HG02763 (cell line): ENCODE data around the gene DPM1.

Experiments used
- ATAC-seq: cut with Tn5 transposase; IDR thresholded peaks from one replicate; pipeline ENCODE4 v1.9.1; 2021; ENCODE audit warnings: mild to moderate bottlenecking, moderate library complexity; ENCODE audit not compliant: unreplicated experiment

DPM1 gene

GRCh38 chr20:50931306-50932015 lies 26.9 kb downstream of the DPM1 start, which contains the start of gene ADNP:
ADNP (minus strand) TSS chr20:50931437; CDS start chr20:50903996, 27,441 bp downstream.
- ATAC-seq: peak; percentile 59

DNA sequence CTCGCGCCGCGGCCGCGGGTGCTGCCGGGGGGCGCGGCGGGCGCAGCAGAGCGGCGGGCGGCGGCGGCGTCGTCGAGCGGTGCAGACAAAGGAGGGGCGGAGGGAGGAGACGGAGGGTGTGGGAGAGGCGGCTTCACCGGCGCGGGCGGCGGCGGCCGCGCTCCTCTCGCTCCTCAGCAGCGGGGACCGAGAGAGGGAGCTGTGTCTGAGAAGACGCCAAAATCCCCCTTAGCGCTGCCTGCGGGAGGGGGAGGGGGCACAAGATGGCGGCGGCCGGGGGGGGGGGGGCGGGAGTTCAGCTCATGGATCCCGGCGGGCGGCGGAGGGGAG lies 27.4 kb downstream of the DPM1 start:
- ATAC-seq: peak; percentile 7

DNA sequence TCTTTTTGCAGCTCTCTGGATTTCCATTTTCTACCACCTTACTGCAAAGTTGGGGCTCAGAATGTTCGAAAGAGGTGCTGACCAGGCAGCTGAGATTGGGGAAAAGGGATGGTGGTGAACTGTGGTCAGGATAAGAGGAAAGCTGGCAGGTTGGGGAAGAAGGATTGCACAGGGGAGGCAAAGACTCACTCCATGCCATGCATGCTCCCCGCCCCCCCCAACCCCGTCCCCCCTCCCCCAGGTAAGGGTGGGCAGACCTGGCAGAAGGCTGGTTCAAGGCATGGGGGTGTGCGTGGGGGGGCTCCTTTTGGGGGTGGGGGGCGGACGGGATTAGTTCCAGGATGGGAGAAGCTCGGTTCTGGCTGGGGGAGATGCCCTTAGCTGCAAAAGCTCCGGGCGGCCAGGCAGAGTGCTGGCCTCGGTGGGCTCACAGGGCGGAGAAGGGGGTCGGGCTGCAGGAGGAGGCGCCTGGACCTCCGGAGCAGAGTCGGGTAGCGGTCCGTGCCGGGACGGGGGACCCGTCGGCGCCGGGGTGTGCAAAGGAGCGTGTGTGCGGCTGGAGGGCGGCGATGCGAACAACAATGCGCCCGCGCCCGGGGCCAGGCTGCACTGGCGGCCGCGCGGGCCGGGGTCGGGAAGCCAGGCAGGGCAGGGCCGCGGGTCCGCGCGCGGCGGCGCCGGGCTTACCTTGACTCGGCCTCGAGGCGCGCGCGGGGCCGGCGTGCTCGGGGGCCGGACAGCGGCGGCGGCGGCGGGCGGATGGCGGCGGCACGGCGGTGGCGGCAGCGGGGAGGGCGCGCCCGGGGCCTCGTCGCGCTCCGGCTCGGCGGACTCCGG lies 28.0 kb downstream of the DPM1 start:
- ATAC-seq: no peak

GRCh38 chr20:50929299-50930138 lies 28.8 kb downstream of the DPM1 start:
- peak; percentile 51 for ATAC-seq

DNA sequence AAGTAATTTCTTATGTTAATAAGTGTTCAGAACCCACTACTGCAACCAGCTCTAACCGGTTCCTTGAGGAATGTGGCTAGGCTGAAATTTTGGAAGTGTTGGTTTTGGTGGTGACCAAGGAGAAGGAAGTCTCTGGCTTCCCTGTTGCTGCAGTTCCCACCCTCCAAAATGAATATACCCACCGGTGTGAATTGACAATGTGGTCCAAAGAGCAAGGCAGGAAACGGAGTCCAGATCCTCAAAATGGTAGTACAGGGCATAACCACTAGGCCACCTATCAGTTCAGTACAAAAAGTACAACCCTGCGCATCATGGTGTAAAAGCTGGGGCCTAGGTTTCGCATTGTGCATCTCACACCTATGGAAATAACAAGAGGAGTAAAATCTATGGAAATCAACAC lies 29.9 kb downstream of the DPM1 start:
- no peak for ATAC-seq

GRCh38 chr20:50926530-50926929 lies 31.8 kb downstream of the DPM1 start:
- ATAC-seq: no peak

DNA sequence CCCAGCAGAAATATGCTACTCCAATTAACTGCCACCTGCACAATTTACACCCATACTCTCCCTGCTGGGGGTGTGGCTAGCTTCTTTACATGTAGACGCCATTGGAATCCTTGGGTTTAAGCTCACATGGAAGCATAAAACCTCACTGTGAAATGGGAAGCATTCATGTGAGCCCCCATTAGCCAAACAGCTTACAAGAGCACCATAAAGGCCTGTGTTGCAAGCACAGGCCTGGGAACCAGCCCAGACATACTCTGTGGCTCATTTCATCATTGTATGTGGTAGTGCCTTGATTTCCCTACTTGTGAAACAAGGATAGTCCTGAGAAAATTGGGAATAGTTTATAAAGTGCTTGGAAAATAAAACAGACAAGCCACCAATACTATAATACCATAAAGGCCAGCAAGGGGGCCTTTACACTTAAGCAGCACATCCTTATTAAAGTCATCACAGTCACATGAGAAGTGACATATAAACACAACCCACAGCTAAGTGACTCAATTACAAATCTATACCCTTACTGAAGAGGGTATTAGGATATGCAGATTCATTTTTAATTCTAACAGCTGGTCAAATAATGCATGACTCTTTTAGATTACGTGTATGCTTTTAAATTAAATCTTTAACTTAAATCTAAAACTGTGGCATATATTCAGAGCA lies 33.9 kb downstream of the DPM1 start:
- no peak for ATAC-seq

DNA sequence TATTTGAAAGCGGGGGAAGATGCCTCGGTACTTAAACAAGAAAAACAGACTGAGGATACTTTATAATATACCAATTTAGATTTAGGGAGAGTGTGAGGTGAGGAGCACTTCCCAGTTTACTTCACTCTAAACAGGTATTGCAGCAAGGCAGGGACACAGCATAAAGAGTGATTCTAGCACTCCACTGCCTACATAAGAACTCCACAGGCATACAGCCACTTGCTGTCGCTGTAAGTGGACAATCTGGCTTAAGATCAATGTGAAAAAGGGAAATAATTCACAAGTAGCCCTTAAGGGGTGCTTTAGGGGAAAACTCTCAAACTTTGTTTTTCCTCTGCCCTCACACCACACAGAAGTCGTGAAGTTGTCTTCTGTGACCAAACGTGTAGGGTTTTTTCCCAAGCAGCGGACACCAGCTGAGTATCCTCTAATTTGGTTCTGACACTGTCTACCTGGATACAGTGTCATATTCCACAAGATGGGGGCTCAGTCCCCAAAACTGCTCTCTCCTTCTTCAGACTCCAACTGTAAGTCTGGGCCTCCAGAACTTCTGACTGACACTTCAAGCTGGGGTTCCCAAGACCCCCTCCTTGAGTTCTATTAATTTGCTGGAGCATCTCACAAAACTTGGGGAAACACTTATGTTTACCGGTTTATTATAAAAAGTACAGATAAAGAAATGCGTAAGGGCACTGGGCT lies 36.4 kb downstream of the DPM1 start:
- no peak for ATAC-seq

- no peak for ATAC-seq
These were observed 37.3 kb downstream of the DPM1 start for GRCh38 chr20:50920997-50921396.

GRCh38 chr20:50919567-50919966 lies 38.8 kb downstream of the DPM1 start:
- no peak for ATAC-seq

- ATAC-seq: no peak
These were observed 39.9 kb downstream of the DPM1 start for GRCh38 chr20:50918403-50918802.

GRCh38 chr20:50916934-50917333 lies 41.4 kb downstream of the DPM1 start:
- ATAC-seq: no peak

DNA sequence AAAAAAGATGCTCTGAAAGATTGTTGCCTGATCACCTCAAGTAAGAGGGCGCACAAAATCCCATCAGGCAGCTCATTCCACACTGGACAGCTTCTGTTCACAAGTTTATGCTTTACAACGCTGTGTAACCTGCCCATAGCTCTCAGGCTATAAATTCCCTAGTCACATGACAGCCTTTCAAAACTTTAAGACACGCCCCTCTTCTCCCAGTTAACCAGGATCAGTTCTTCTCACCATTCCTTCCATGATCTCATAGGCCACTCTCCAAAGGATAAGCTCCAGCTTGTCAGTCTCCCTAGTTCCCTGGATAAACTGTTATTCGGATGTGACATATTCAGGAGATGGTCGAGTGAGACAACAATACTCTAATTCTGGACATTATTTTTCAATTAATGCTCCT lies 42.1 kb downstream of the DPM1 start:
- ATAC-seq: no peak

GRCh38 chr20:50915424-50915823 lies 42.9 kb downstream of the DPM1 start:
- no peak for ATAC-seq

DNA sequence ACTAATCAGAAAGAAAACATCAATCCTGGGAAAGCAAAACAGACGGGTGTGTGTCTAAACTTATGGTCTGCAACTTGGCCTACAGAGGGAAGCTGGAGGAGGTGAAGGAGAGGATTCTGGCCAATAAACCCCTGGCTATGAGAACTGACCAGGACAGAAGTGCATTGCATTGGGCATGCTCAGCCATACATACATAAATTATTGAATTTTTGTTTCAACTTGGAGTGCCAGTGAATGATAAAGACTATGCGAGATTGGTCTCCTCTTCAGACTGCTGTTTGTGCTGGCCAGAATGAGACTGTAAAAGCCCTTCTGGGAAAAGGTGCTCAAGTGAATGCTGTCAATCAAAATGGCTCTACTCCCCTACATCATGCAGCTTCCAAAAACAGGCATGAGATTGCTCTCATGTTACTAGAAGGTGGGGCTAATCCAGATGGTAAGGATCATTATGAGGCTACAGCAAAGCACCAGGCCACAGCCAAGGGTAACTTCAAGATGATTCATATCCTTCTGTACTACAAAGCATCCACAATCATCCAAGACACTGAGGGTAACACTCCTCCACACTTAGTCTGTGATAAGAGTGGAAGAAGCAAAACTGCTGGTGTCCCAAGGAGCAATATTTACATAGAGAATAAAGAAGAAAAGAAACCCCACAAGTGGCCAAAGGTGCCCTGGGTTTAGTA lies 44.5 kb downstream of the DPM1 start:
- ATAC-seq: no peak

GRCh38 chr20:50911716-50912115 lies 46.6 kb downstream of the DPM1 start:
- peak; percentile 46 for ATAC-seq

GRCh38 chr20:50911030-50911429 lies 47.3 kb downstream of the DPM1 start:
- no peak for ATAC-seq

DNA sequence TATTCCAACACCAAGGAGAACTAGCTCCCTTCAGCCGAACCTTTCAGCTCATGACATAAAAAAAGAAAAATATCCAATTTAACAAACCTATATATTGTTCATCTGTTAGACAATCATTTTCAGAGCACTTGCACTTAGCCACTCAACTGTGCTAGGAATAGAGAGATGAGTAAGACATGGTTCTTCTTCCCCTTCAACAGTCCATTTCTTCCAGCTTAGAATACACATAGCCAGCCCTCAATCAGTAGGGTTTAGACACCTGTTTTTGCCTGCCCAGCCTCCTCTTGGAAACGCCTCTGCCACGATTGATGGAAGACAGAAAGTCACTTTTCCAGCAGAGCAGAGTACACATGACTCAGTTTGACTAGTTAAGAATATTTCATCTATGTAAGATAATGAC lies 48.9 kb downstream of the DPM1 start:
- ATAC-seq: no peak

- ATAC-seq: no peak
These were observed 54.2 kb downstream of the DPM1 start for GRCh38 chr20:50904067-50904570.
